Transverse colon (tissue), 4 donors: ENCODE measurements around the gene LRP1. TPM values are rescaled to one million over a fixed set of nuclear protein-coding genes. Genes with fewer than 3 reads are reported as not detected.

ENCODE experiments used
- DNase-seq: peaks from one replicate; pipeline ENCODE4 v3.0.0-alpha.2; 2019
- H3K27ac ChIP-seq, 4 donors: fragments of 200-600 bp; sonication (generic); 2 replicates each; pipeline ENCODE4 v1.5.1; 2016 to 2018; ENCODE audit warnings: inconsistent platforms in 4 of 4
- H3K27me3 ChIP-seq: fragments of 200-600 bp; sonication (generic); 2 replicates; pipeline ENCODE4 v1.5.1; 2017; ENCODE audit warnings: inconsistent platforms
- H3K36me3 ChIP-seq, 4 donors: fragments of 200-600 bp; sonication (generic); 2 replicates each; pipeline ENCODE4 v1.5.1; 2017 to 2019; ENCODE audit warnings: inconsistent platforms in 4 of 4
- H3K4me1 ChIP-seq, 4 donors: fragments of 200-600 bp; sonication (generic); 2 replicates each; pipeline ENCODE4 v1.5.1; 2017 to 2020; ENCODE audit warnings: inconsistent platforms in 4 of 4
- H3K4me3 ChIP-seq, 4 donors: fragments of 200-600 bp; sonication (generic); 1 replicate in 1 of 4; 2 replicates in 3 of 4; pipeline versions ENCODE4 v1.5.1 to v1.6.1; 2017 to 2019; ENCODE audit warnings: inconsistent platforms in 4 of 4
- H3K9me3 ChIP-seq, 2 donors: fragments of 200-600 bp; sonication (generic); 2 replicates each; pipeline ENCODE4 v1.5.1; 2017 to 2019; ENCODE audit warnings: inconsistent platforms in 2 of 2
- CTCF ChIP-seq, 5 experiments: fragments of 200-600 bp in 3 of 5; fragments of 450-650 bp in 2 of 5; sonication (generic) in 3 of 5; IDR thresholded peaks; 1 replicate in 2 of 5; 2 replicates in 3 of 5; pipeline ENCODE4 v1.5.1; 2016 to 2017; ENCODE audit warnings: antibody characterized with exemption in 5 of 5, inconsistent platforms in 3 of 5, mild to moderate bottlenecking in 2 of 5, moderate library complexity in 1 of 5
- EP300 ChIP-seq: sonication (generic); formaldehyde crosslinking; IDR thresholded peaks from one replicate; pipeline ENCODE4 v1.6.1; 2017; ENCODE audit warnings: antibody characterized with exemption, low read depth
- POLR2A ChIP-seq: fragments of 450-650 bp; IDR thresholded peaks from one replicate; pipeline ENCODE4 v1.6.1; 2016; ENCODE audit warnings: antibody characterized with exemption, mild to moderate bottlenecking, moderate library complexity
- POLR2AphosphoS5 ChIP-seq, 3 donors: sonication (generic); formaldehyde crosslinking; IDR thresholded peaks; one replicate each; pipeline ENCODE4 v1.6.1; 2016; ENCODE audit warnings: antibody characterized with exemption in 3 of 3
- WGBS, 2 donors: methylation state at CpG; one replicate each; pipeline ENCODE4 v1.1.5; 2018; ENCODE audit warnings: low coverage in 1 of 2; 5-methylcytosine and 5-hydroxymethylcytosine counted together
- in situ Hi-C, 4 donors: fragments of 200-750 bp; cut with MboI; loops; one replicate each; pipeline versions ENCODE4 v1.15.0 to v1.15.1; 2017; ENCODE audit warnings: low sequenced_read_pairs in 3 of 4, low pct_ligation_motif_present in 1 of 4, low pct_unique_long_range_greater_than_20kb in 1 of 4
- intact Hi-C: fragments of 100-400 bp; cut with DNase I; formaldehyde crosslinking; loops from one replicate; pipeline ENCODE4 v1.15.1; 2023; ENCODE audit warnings: low total_unique reads
- total RNA-seq, 4 donors: library from RNA; depleted of rRNA; stranded (reverse); fragments of >200 nt; gene quantifications; one replicate each; pipeline ENCODE4 v1.1.0, GENCODE V29; 2016

LRP1 gene
- total RNA-seq, 4 donors from 2014 or later, result 94.3 to 248 (median 199) TPM

GRCh38 chr12:57195186-57195585 is 66.9 kb downstream of the LRP1 start:
- no peak for DNase-seq
- in situ Hi-C loops, result loop anchor here in 1 of 4 donors (25.0 kb wide), 1 partner anchor 433 kb away; the partner anchor contains the start of genes HSD17B6 and PRIM1
- no peaks in the 10 kb centered on the region for H3K9me3 ChIP-seq
- no peaks in the 10 kb centered on the region for H3K4me1 ChIP-seq
- peaks cover 0 to 46% (median 12%) of the 10 kb centered on the region in 4 donors for H3K36me3 ChIP-seq
- H3K4me3 ChIP-seq, result no peak overlapping the region
- H3K27ac ChIP-seq, result no peak overlapping the region
- no peaks in the 10 kb centered on the region for H3K27me3 ChIP-seq
- intact Hi-C loops, result no loop called here
- TF ChIP-seq POLR2A, result no peak
- no peak for TF ChIP-seq POLR2AphosphoS5 (IDR thresholded peaks at IDR 0.05)
- TF ChIP-seq EP300, result no peak
- no peak for TF ChIP-seq CTCF (IDR thresholded peaks at IDR 0.05)
- WGBS, 2 donors, result 87 to 100% methylated on average over 2 to 18 of the region's 19 CpGs

GRCh38 chr12:57195611-57196371 is 67.5 kb downstream of the LRP1 start:
- Histone ChIP-seq H3K36me3 (peaks cover 0 to 51% (median 12%) of the 10 kb centered on the region in 4 donors), H3K27ac (no peak overlapping the region), H3K4me1 (no peaks in the 10 kb centered on the region), H3K27me3 (no peaks in the 10 kb centered on the region), H3K4me3 (no peak overlapping the region), H3K9me3 (no peaks in the 10 kb centered on the region)
- DNase-seq, result no peak
- intact Hi-C loops, result no loop called here
- 83% methylated on average over 27 of the region's 34 CpGs; no CpG with 5 or more reads in 1 of the 2 donors for WGBS, 2 donors
- TF ChIP-seq POLR2A, result no peak
- no peak for TF ChIP-seq EP300
- no peak for TF ChIP-seq CTCF (IDR thresholded peaks at IDR 0.05)
- TF ChIP-seq POLR2AphosphoS5 (IDR thresholded peaks at IDR 0.05), result no peak
- in situ Hi-C loops, result loop anchor here in 1 of 4 donors (25.0 kb wide), 1 partner anchor 433 kb away; the partner anchor contains the start of genes HSD17B6 and PRIM1

- Histone ChIP-seq H3K27me3 (no peaks in the 10 kb centered on the region), H3K4me3 (no peak overlapping the region), H3K4me1 (no peaks in the 10 kb centered on the region), H3K36me3 (peaks cover 0 to 57% (median 12%) of the 10 kb centered on the region in 4 donors), H3K9me3 (no peaks in the 10 kb centered on the region), H3K27ac (no peak overlapping the region)
- TF ChIP-seq POLR2A (no peak), POLR2AphosphoS5 (IDR thresholded peaks at IDR 0.05) (no peak), CTCF (IDR thresholded peaks at IDR 0.05) (no peak), EP300 (no peak)
- no peak for DNase-seq
- WGBS, 2 donors, result 73% methylated on average over 4 of the region's 4 CpGs; no CpG with 5 or more reads in 1 of the 2 donors
- intact Hi-C loops (no loop called here), in situ Hi-C loops (loop anchor here in 1 of 4 donors (25.0 kb wide), 1 partner anchor 434 kb away; the partner anchor contains the start of genes HSD17B6 and PRIM1)
These were observed 68.2 kb downstream of the LRP1 start for GRCh38 chr12:57196439-57196838.

- DNase-seq, result no peak
- TF ChIP-seq CTCF (IDR thresholded peaks at IDR 0.05) (no peak), POLR2AphosphoS5 (IDR thresholded peaks at IDR 0.05) (no peak), POLR2A (no peak), EP300 (no peak)
- Histone ChIP-seq H3K27ac (no peak overlapping the region), H3K36me3 (peaks cover 0 to 61% (median 12%) of the 10 kb centered on the region in 4 donors), H3K9me3 (no peaks in the 10 kb centered on the region), H3K4me1 (no peaks in the 10 kb centered on the region), H3K27me3 (no peaks in the 10 kb centered on the region), H3K4me3 (no peak overlapping the region)
- 86% methylated on average over 21 of the region's 22 CpGs; no CpG with 5 or more reads in 1 of the 2 donors for WGBS, 2 donors
- in situ Hi-C loops (loop anchor here in 1 of 4 donors (25.0 kb wide), 1 partner anchor 435 kb away; the partner anchor contains the start of genes HSD17B6 and PRIM1), intact Hi-C loops (no loop called here)
These were observed 68.7 kb downstream of the LRP1 start for GRCh38 chr12:57196956-57197355.
